ENCODE data around the gene SERPINB10.

Gene SERPINB10

GRCh38 chr18:63872586-63872985 lies 35.2 kb upstream of the SERPINB10 start:
- no peak overlapping the region for H3K4me3 ChIP-seq (ENCODE audit: low read depth, low read length)

GRCh38 chr18:63878343-63878742 lies 29.4 kb upstream of the SERPINB10 start:
- no peak overlapping the region for H3K27ac ChIP-seq (ENCODE audit: extremely low read depth, low read depth, low read length)
- H3K4me1 ChIP-seq (ENCODE audit: control insufficient read depth, insufficient read depth, low read length) = peaks cover 2% of the 10 kb centered on the region; the same call in 1 of the 2 replicates
- CTCF ChIA-PET = interaction anchor here (0.6 to 0.9 kb wide), 3 partner anchors 9 to 114 kb away, joined by 3 to 4 read pairs (median 3); no protein-coding TSS in a partner anchor
- TF ChIP-seq SCRT1 (tag by site-specific recombination; IDR thresholded peaks at IDR 0.05; ENCODE audit: borderline replicate concordance) (no peak), PRDM6 (tag by site-specific recombination; IDR thresholded peaks at IDR 0.05) (no peak), TCF7L2 (IDR thresholded peaks at IDR 0.05; ENCODE audit: borderline replicate concordance, low read depth, low read length) (no peak), PRDM10 (tag by site-specific recombination; IDR thresholded peaks at IDR 0.05) (no peak), ELK4 (IDR thresholded peaks at IDR 0.05; ENCODE audit: borderline replicate concordance, low read depth, low read length) (no peak), ZNF24 (tag by site-specific recombination; IDR thresholded peaks at IDR 0.05) (no peak), HOXA7 (CRISPR knock-in tag; IDR thresholded peaks at IDR 0.05; ENCODE audit: borderline replicate concordance) (no peak), ZSCAN30 (tag by site-specific recombination; IDR thresholded peaks at IDR 0.05) (no peak), BCL11A (tag by site-specific recombination; IDR thresholded peaks at IDR 0.05; ENCODE audit: low read depth) (no peak), ZNF610 (tag by site-specific recombination; IDR thresholded peaks at IDR 0.05; ENCODE audit: borderline replicate concordance) (no peak), ZNF214 (tag by site-specific recombination; IDR thresholded peaks at IDR 0.05; ENCODE audit: borderline replicate concordance) (no peak), ZNF274 (IDR thresholded peaks at IDR 0.05; ENCODE audit: low read length) (no peak), ZNF274 (tag by site-specific recombination; IDR thresholded peaks at IDR 0.05; ENCODE audit: borderline replicate concordance) (no peak)
- H3K9me3 ChIP-seq (ENCODE audit: control insufficient read depth, insufficient read depth, low read depth, low read length) = no peaks in the 10 kb centered on the region
- H3K36me3 ChIP-seq (ENCODE audit: control insufficient read depth in 2 of 2, insufficient read depth in 1 of 2, low read length in 2 of 2) = no peaks in the 10 kb centered on the region
- no peak overlapping the region for H3K4me3 ChIP-seq (ENCODE audit: low read depth, low read length)
- POLR2A ChIA-PET = no interaction called here

More at GRCh38 chr18:63872586-63872985, 35.2 kb upstream of the SERPINB10 start:
- no peak for TF ChIP-seq ZNF274 (IDR thresholded peaks at IDR 0.05; ENCODE audit: low read length)
- TF ChIP-seq ZNF274 (tag by site-specific recombination; IDR thresholded peaks at IDR 0.05; ENCODE audit: borderline replicate concordance) = no peak
- no peak for TF ChIP-seq ZFP41 (tag by site-specific recombination; IDR thresholded peaks at IDR 0.05; ENCODE audit: borderline replicate concordance)
- no peak for TF ChIP-seq ZNF677 (tag by site-specific recombination; IDR thresholded peaks at IDR 0.05)
- TF ChIP-seq ZNF184 (tag by site-specific recombination; IDR thresholded peaks at IDR 0.05) = no peak
- no peak for TF ChIP-seq YY1 (tag by site-specific recombination; IDR thresholded peaks at IDR 0.05)
- no peak for TF ChIP-seq ZNF654 (tag by site-specific recombination; IDR thresholded peaks at IDR 0.05; ENCODE audit: low read depth)
- TF ChIP-seq ZNF221 (tag by site-specific recombination; IDR thresholded peaks at IDR 0.05; ENCODE audit: borderline replicate concordance) = no peak
- TF ChIP-seq ZNF792 (tag by site-specific recombination; IDR thresholded peaks at IDR 0.05) = no peak
- no peak for TF ChIP-seq KLF7 (tag by site-specific recombination; IDR thresholded peaks at IDR 0.05; ENCODE audit: borderline replicate concordance)
- POLR2A ChIA-PET = no interaction called here
- H3K27ac ChIP-seq (ENCODE audit: extremely low read depth, low read depth, low read length) = no peak overlapping the region
- H3K36me3 ChIP-seq (ENCODE audit: control insufficient read depth in 2 of 2, insufficient read depth in 1 of 2, low read length in 2 of 2) = no peaks in the 10 kb centered on the region
- no peaks in the 10 kb centered on the region for H3K4me1 ChIP-seq (ENCODE audit: control insufficient read depth, insufficient read depth, low read length)
- no peaks in the 10 kb centered on the region for H3K9me3 ChIP-seq (ENCODE audit: control insufficient read depth, insufficient read depth, low read depth, low read length)
- CTCF ChIA-PET = interaction anchor here (0.5 to 1.0 kb wide), 2 partner anchors 11 to 122 kb away, joined by 3 read pairs; no protein-coding TSS in a partner anchor

Measured in HEK293 (cell line).